ENCODE data around the gene SLC35G1.

The SLC35G1 gene

GRCh38 chr10:93947524-93947923, 53.7 kb downstream of the SLC35G1 start:
- no peak for DNase-seq (ENCODE audit: low read depth, low spot score)

DNA sequence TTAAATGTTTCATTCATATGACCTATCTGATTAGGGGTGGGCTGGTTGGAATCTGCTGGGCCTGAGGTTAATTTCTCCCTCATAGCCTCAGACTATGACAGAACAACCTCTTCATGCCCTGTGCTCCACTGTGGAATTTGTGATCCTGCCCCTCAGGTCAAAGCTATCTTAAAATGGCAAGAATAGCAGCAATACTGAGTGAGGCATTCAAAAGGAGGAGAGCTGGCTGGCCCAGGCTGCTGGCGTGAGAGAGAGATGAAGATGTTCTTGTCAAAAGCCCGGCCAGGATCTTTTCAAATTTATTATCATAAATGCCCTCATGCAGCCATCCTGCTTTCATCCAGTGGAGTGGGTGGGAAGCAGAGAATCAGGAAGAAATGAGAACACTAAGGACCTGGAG, 58.1 kb downstream of the SLC35G1 start:
- DNase-seq (ENCODE audit: low read depth, low spot score): no peak
